SK-N-SH treated with all-trans-retinoic acid at 6 μM for 48 hours (cell line): ENCODE measurements around the gene STARD13.

Experiments used
- ATAC-seq: fragments of 200-7000 bp; cut with Tn5 transposase; 3 replicates; pipeline ENCODE4 v1.9.1; 2020; ENCODE audit warnings: mild to moderate bottlenecking, moderate library complexity
- ARNTL ChIP-seq: fragments of 450-650 bp; formaldehyde crosslinking; IDR thresholded peaks from 2 replicates; pipeline ENCODE4 v1.5.0; 2020; ENCODE audit warnings: low read depth, mild to moderate bottlenecking, moderate library complexity, borderline replicate concordance
- BACH2 ChIP-seq: fragments of 250-450 bp; sonication (Bioruptor Pico); IDR thresholded peaks from 2 replicates; pipeline ENCODE4 v1.9.0; 2021; ENCODE audit warnings: mild to moderate bottlenecking, borderline replicate concordance
- CREB5 ChIP-seq: fragments of 250-450 bp; sonication (Bioruptor Pico); IDR thresholded peaks from 2 replicates; pipeline ENCODE4 v1.5.1; 2020; ENCODE audit warnings: low read depth, mild to moderate bottlenecking, moderate library complexity
- CSDC2 ChIP-seq: fragments of 250-450 bp; sonication (Bioruptor Pico); IDR thresholded peaks from 2 replicates; pipeline ENCODE4 v1.5.0; 2020; ENCODE audit warnings: mild to moderate bottlenecking, moderate library complexity
- ESRRG ChIP-seq: fragments of 250-450 bp; sonication (Bioruptor Pico); IDR thresholded peaks from 2 replicates; pipeline ENCODE4 v1.6.1; 2021; ENCODE audit warnings: mild to moderate bottlenecking
- GLIS3 ChIP-seq: fragments of 250-450 bp; sonication (Bioruptor Pico); IDR thresholded peaks from 2 replicates; pipeline ENCODE4 v1.5.0; 2020; ENCODE audit warnings: mild to moderate bottlenecking, moderate library complexity
- ISL1 ChIP-seq: fragments of 250-450 bp; sonication (Bioruptor Pico); IDR thresholded peaks from 2 replicates; pipeline ENCODE4 v2.1.2; 2022; ENCODE audit warnings: mild to moderate bottlenecking, moderate library complexity
- OSR1 ChIP-seq: fragments of 250-450 bp; sonication (Bioruptor Pico); IDR thresholded peaks from 2 replicates; pipeline ENCODE4 v1.8.0; 2022; ENCODE audit warnings: moderate library complexity, mild to moderate bottlenecking, inconsistent platforms
- PATZ1 ChIP-seq: fragments of 250-450 bp; sonication (Bioruptor Pico); IDR thresholded peaks from 2 replicates; pipeline ENCODE4 v1.8.0; 2020; ENCODE audit warnings: mild to moderate bottlenecking, moderate library complexity, borderline replicate concordance
- POU6F1 ChIP-seq: fragments of 250-450 bp; sonication (Bioruptor Pico); IDR thresholded peaks from 2 replicates; pipeline ENCODE4 v1.8.0; 2021; ENCODE audit warnings: low read depth, mild to moderate bottlenecking, moderate library complexity, borderline replicate concordance
- PPARA ChIP-seq: fragments of 250-450 bp; sonication (Bioruptor Pico); IDR thresholded peaks from 2 replicates; pipeline ENCODE4 v1.5.0; 2020; ENCODE audit warnings: mild to moderate bottlenecking, borderline replicate concordance
- RARB ChIP-seq: fragments of 250-450 bp; sonication (Bioruptor Pico); IDR thresholded peaks from 2 replicates; pipeline ENCODE4 v1.8.0; 2021; ENCODE audit warnings: mild to moderate bottlenecking, moderate library complexity
- SNAI2 ChIP-seq: fragments of 250-450 bp; sonication (Bioruptor Pico); IDR thresholded peaks from 2 replicates; pipeline ENCODE4 v1.5.0; 2020; ENCODE audit warnings: mild to moderate bottlenecking, moderate library complexity
- TCF4 ChIP-seq: fragments of 250-450 bp; sonication (Bioruptor Pico); IDR thresholded peaks from 2 replicates; pipeline ENCODE4 v1.8.0; 2021; ENCODE audit warnings: mild to moderate bottlenecking, moderate library complexity, borderline replicate concordance
- TOX ChIP-seq: fragments of 250-450 bp; sonication (Bioruptor Pico); IDR thresholded peaks from 2 replicates; pipeline ENCODE4 v1.8.0; 2021; ENCODE audit warnings: mild to moderate bottlenecking, moderate library complexity, borderline replicate concordance
- TSHZ2 ChIP-seq: fragments of 250-450 bp; sonication (Bioruptor Pico); IDR thresholded peaks from 2 replicates; pipeline ENCODE4 v1.5.0; 2020; ENCODE audit warnings: mild to moderate bottlenecking, moderate library complexity
- ZC3H10 ChIP-seq: fragments of 250-450 bp; sonication (Bioruptor Pico); IDR thresholded peaks from 2 replicates; pipeline ENCODE4 v1.5.1; 2021; ENCODE audit warnings: mild to moderate bottlenecking, moderate library complexity
- ZFP3 ChIP-seq: fragments of 250-450 bp; sonication (Bioruptor Pico); IDR thresholded peaks from 2 replicates; pipeline ENCODE4 v1.5.0; 2020; ENCODE audit warnings: mild to moderate bottlenecking, moderate library complexity
- ZFP30 ChIP-seq: fragments of 450-650 bp; formaldehyde crosslinking; IDR thresholded peaks from 2 replicates; pipeline ENCODE4 v1.5.0; 2022; ENCODE audit warnings: mild to moderate bottlenecking, moderate library complexity
- ZNF565 ChIP-seq: fragments of 450-650 bp; formaldehyde crosslinking; conservative IDR thresholded peaks from 2 replicates; pipeline ENCODE4 v1.5.0; 2020; ENCODE audit warnings: low read depth, mild to moderate bottlenecking, moderate library complexity
- ZNF70 ChIP-seq: fragments of 450-650 bp; formaldehyde crosslinking; IDR thresholded peaks from 2 replicates; pipeline ENCODE4 v1.5.0; 2020; ENCODE audit warnings: mild to moderate bottlenecking, moderate library complexity
- ZNF8 ChIP-seq: fragments of 450-650 bp; formaldehyde crosslinking; IDR thresholded peaks from 2 replicates; pipeline ENCODE4 v1.5.0; 2020; ENCODE audit warnings: mild to moderate bottlenecking, moderate library complexity

The STARD13 gene

GRCh38 chr13:33138441-33138840, 147.1 kb downstream of the STARD13 start:
- ATAC-seq, result no peak
- TF ChIP-seq RARB (CRISPR knock-in tag) (no peak), BACH2 (CRISPR knock-in tag) (no peak), POU6F1 (CRISPR knock-in tag) (no peak), SNAI2 (CRISPR knock-in tag) (no peak), ZNF565 (no peak), ZNF8 (CRISPR knock-in tag) (no peak), GLIS3 (CRISPR knock-in tag) (no peak), CREB5 (CRISPR knock-in tag) (no peak), TCF4 (CRISPR knock-in tag) (no peak), ISL1 (CRISPR knock-in tag) (no peak), PATZ1 (no peak), ZFP3 (no peak), ZNF70 (CRISPR knock-in tag) (no peak), ARNTL (CRISPR knock-in tag) (no peak), ZC3H10 (CRISPR knock-in tag) (no peak), ZFP30 (CRISPR knock-in tag) (no peak), TSHZ2 (CRISPR knock-in tag) (no peak), ESRRG (CRISPR knock-in tag) (no peak), OSR1 (CRISPR knock-in tag) (no peak), TOX (CRISPR knock-in tag) (no peak)

- TF ChIP-seq TCF4 (CRISPR knock-in tag) (no peak), ISL1 (CRISPR knock-in tag) (no peak), TSHZ2 (CRISPR knock-in tag) (no peak), PPARA (no peak)
- ATAC-seq, result no peak
Observed at GRCh38 chr13:33137721-33138120, 147.8 kb downstream of the STARD13 start.

- ATAC-seq, result no peak
- TF ChIP-seq ESRRG (CRISPR knock-in tag) (no peak), OSR1 (CRISPR knock-in tag) (no peak), ZFP3 (no peak), SNAI2 (CRISPR knock-in tag) (no peak), ZNF8 (CRISPR knock-in tag) (no peak), CSDC2 (no peak)
Observed at GRCh38 chr13:33135097-33135496, 150.5 kb downstream of the STARD13 start.
